Measurements from ENCODE around the gene DPP3. TPM values are rescaled to one million over a fixed set of nuclear protein-coding genes. Genes with fewer than 3 reads are reported as not detected.

Gene DPP3
- total and polyA plus RNA-seq, 8 donors, result 14.0 to 320 (median 28.2) TPM

DNA sequence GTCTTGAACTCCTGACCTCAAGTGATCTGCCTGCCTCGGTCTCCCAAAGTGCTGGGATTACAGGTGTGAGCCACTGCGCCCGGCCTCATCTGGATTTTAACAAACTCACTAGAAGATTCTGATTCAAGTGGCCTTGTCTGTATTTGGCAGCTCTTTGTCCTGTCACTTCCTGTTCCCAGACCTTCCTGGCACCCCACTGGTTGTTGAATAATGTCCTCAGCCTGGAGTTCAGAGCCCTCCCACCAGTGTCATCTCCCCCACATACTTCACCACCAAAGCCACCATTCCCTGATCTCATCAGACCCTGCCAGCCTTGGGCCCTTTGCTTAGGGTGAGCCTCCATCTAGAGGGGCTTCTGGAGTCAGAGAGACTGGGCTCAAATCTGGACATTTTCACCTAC lies 10.2 kb upstream of the DPP3 start:
- DNase-seq, result peak in 1 of 2 donors; percentile 2
- H3K4me1 ChIP-seq, result peaks cover 15 to 36% (median 21%) of the 10 kb centered on the region in 4 donors
- H3K36me3 ChIP-seq, result peaks cover 23 to 48% (median 45%) of the 10 kb centered on the region in 4 donors
- TF ChIP-seq, protein P1, sequence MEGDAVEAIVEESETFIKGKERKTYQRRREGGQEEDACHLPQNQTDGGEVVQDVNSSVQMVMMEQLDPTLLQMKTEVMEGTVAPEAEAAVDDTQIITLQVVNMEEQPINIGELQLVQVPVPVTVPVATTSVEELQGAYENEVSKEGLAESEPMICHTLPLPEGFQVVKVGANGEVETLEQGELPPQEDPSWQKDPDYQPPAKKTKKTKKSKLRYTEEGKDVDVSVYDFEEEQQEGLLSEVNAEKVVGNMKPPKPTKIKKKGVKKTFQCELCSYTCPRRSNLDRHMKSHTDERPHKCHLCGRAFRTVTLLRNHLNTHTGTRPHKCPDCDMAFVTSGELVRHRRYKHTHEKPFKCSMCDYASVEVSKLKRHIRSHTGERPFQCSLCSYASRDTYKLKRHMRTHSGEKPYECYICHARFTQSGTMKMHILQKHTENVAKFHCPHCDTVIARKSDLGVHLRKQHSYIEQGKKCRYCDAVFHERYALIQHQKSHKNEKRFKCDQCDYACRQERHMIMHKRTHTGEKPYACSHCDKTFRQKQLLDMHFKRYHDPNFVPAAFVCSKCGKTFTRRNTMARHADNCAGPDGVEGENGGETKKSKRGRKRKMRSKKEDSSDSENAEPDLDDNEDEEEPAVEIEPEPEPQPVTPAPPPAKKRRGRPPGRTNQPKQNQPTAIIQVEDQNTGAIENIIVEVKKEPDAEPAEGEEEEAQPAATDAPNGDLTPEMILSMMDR (IDR thresholded peaks at IDR 0.05), result no peak
- TF ChIP-seq POLR2AphosphoS5 (IDR thresholded peaks at IDR 0.05) (no peak), POLR2A (IDR thresholded peaks at IDR 0.05) (no peak)
- H3K27ac ChIP-seq, result no peak overlapping the region
- no peaks in the 10 kb centered on the region for H3K27me3 ChIP-seq
- no peaks in the 10 kb centered on the region for H3K9me3 ChIP-seq
- intact Hi-C loops (cut with DNase I; ENCODE audit: low total_unique reads), result no loop called here
- 88 to 97% (median 94%) methylated on average over 3 of the region's 3 CpGs for WGBS, 5 donors
- no peak overlapping the region for H3K4me3 ChIP-seq

DNA sequence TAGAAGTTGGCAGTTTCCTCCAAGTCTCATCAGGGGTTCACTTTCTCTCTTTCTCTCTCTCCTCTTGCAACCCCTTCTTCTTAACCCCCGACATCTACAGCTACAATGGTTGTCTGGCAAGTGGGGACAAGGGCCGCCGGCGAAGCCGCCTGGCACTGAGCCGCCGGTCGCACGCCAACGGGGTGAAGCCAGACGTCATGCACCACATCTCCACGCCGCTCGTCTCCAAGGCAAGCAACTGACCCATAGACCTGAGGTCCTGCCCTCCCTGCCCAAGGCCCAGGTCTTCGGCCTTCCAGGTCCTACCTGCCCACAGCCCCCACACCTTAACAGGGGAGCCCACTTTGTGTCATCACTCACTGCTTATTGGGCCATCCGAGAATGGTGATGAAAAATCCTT lies 9.1 kb upstream of the DPP3 start:
- 95 to 96% (median 96%) methylated on average over 16 of the region's 16 CpGs for WGBS, 5 donors
- intact Hi-C loops (cut with DNase I; ENCODE audit: low total_unique reads), result no loop called here
- H3K27ac ChIP-seq, result no peak overlapping the region
- no peak overlapping the region for H3K4me3 ChIP-seq
- peaks cover 12 to 26% (median 14%) of the 10 kb centered on the region in 4 donors for H3K4me1 ChIP-seq
- H3K36me3 ChIP-seq, result peaks cover 23 to 59% (median 56%) of the 10 kb centered on the region in 4 donors
- no peak for DNase-seq
- H3K9me3 ChIP-seq, result no peaks in the 10 kb centered on the region
- TF ChIP-seq, protein P1 (IDR thresholded peaks at IDR 0.05), result no peak
- TF ChIP-seq POLR2A (IDR thresholded peaks at IDR 0.05) (no peak), POLR2AphosphoS5 (IDR thresholded peaks at IDR 0.05) (no peak), EP300 (IDR thresholded peaks at IDR 0.05) (no peak)
- no peaks in the 10 kb centered on the region for H3K27me3 ChIP-seq

DNA sequence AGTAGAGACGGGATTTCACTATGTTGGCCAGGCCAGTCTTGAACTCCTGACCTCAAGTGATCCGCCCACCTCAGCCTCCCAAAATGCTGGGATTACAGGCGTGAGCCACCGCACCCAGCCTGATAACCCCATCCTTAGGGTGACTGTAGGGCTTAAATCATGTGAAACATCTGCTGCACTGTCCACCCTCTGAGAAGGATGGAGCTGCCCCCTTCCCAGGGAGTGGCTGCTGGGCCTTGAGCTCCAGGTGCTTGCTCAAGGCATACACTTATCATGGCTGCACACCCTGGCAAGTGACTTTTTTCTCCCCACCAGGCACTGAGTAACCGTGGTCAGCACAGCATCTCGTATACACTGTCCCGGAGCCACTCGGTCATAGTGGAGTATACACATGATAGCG lies 8.2 kb upstream of the DPP3 start:
- Histone ChIP-seq H3K27me3 (no peaks in the 10 kb centered on the region), H3K4me1 (peaks cover 10 to 24% (median 12%) of the 10 kb centered on the region in 4 donors), H3K9me3 (no peaks in the 10 kb centered on the region), H3K27ac (no peak overlapping the region), H3K4me3 (no peak overlapping the region), H3K36me3 (peaks cover 23 to 66% (median 59%) of the 10 kb centered on the region in 4 donors)
- no peak for DNase-seq
- TF ChIP-seq POLR2AphosphoS5 (IDR thresholded peaks at IDR 0.05), result no peak
- no peak for TF ChIP-seq EP300 (IDR thresholded peaks at IDR 0.05)
- TF ChIP-seq, protein P1 (IDR thresholded peaks at IDR 0.05), result no peak
- TF ChIP-seq POLR2A (IDR thresholded peaks at IDR 0.05), result no peak
- intact Hi-C loops (cut with DNase I; ENCODE audit: low total_unique reads), result no loop called here
- WGBS, 5 donors, result 86 to 94% (median 90%) methylated on average over 9 of the region's 9 CpGs

DNA sequence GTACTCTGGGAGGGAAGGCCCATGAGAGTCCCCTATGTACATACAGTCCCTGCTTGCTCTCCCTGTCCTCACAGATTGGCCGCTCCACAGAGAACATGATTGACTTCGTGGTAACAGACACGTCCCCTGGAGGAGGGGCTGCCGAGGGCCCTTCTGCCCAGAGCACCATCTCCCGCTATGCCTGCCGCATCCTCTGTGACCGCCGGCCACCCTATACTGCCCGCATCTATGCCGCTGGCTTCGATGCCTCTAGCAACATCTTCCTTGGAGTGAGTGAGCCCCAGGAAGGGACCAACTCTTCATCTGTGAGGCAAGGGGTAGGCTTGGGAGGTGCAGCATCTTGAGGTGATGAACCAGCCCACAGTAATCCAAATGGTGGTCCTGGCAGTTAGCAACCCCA lies 7.1 kb upstream of the DPP3 start:
- intact Hi-C loops (cut with DNase I; ENCODE audit: low total_unique reads), result no loop called here
- no peaks in the 10 kb centered on the region for H3K27me3 ChIP-seq
- 89 to 94% (median 93%) methylated on average over 11 of the region's 11 CpGs for WGBS, 5 donors
- H3K36me3 ChIP-seq, result peaks cover 23 to 66% (median 59%) of the 10 kb centered on the region in 4 donors
- DNase-seq, result no peak
- H3K4me1 ChIP-seq, result peaks cover 0 to 13% (median 2%) of the 10 kb centered on the region in 4 donors
- H3K27ac ChIP-seq, result no peak overlapping the region
- TF ChIP-seq, protein P1 (IDR thresholded peaks at IDR 0.05), result no peak
- TF ChIP-seq POLR2AphosphoS5 (IDR thresholded peaks at IDR 0.05) (no peak), EP300 (IDR thresholded peaks at IDR 0.05) (no peak), POLR2A (IDR thresholded peaks at IDR 0.05) (no peak)
- no peak overlapping the region for H3K4me3 ChIP-seq
- no peaks in the 10 kb centered on the region for H3K9me3 ChIP-seq
